GM21786 (cell line): ENCODE data around the gene ASTN2.

Source experiments
- ATAC-seq: cut with Tn5 transposase; IDR thresholded peaks from one replicate; pipeline ENCODE4 v1.9.1; 2021; ENCODE audit not compliant: unreplicated experiment

The ASTN2 gene

GRCh38 chr9:117125531-117125930, 289.3 kb downstream of the ASTN2 start:
- no peak for ATAC-seq

DNA sequence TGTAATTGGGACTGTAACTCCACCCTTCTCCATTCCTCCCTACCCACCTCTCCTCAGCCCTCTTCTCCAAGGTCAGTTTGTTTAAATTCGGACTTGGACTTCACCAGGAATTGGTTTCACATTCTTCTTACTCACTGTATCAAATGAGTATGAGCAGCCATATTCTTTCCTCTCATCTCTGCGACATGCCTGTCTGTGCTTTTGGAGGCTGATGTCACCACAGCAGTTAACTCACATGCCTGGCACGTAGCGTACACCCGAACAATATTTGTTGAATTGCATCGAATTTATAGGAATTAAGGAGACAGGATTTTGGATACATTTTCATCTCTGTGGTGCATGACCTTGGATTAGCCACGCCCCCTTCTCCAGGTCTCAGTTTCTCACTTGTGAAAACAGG, 291.1 kb downstream of the ASTN2 start:
- ATAC-seq = no peak

GRCh38 chr9:117122953-117123352, 291.9 kb downstream of the ASTN2 start:
- no peak for ATAC-seq

DNA sequence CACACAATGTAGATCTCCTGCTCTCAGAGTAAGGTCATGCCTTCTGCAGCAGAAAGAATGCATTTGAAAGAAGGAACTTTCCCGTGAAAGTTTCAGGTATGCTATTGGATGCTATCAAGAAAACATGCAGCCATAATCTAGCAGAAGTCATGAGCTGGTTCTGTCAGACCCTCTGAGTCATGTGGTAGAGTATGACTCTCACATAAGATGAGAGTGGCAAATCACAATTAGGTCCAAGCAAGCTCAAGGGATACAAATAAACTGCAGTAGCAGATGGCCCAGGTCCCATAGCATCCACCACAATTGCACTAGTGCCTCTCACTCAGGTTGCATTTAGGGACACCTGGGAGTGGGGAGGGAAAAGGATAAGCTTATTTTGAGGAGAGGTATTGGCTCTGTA, 292.8 kb downstream of the ASTN2 start:
- ATAC-seq = no peak

DNA sequence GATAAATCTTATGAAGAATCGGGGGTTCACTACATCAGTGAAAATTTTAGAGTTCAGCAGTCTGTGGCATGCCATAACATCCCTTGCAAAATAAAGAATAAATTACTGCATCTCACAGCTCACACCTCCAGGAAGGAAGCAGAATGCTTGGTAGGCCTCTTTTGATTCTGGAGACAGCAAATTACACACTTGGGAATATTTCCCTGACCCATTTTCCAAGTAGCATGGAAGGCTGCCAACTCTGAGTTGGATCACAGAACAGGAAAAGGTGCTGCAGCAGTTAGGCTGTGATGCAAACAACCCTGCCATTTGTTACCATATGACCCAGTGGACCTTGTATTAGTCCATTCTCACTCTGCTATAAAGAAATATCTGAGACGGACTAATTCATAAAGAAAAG, 293.5 kb downstream of the ASTN2 start:
- no peak for ATAC-seq

DNA sequence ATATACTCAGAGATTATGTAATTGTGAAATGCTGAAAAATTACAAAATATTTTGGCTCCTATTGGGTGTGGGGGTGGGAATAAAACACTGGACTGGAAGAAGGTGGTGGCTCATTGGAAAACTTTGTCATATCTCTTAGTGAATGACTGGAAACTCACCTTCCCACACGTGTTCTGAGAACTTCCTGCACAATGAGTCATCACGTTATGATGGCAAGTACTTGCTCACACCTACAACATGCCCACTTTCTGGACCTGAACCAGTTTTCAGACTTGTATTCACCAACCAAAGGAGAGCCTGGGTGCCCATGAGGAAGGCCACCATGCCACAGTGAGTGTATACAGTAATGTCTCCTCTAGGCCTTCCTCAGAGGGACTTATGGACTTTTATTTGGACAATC, 294.8 kb downstream of the ASTN2 start:
- no peak for ATAC-seq

DNA sequence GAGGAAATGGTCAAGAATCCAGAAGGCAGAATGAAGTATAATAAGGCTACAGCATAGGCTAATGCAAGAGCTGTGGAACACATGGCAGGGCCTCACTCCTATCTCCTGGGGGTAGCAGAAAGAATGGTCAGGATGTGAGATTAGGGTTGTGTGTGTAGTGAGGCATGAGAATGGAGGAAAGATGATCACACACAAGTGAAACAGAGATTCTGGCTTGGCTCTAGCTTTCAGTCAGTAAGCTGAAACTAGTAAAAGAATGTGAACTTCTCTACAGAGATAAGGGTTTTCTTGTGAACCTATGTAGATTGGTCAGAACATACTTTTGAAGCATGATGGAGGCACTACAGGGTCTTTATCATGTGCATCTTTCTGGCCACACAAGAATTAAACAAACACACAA, 298.8 kb downstream of the ASTN2 start:
- peak; percentile 47 for ATAC-seq

GRCh38 chr9:117114768-117115167, 300.1 kb downstream of the ASTN2 start:
- no peak for ATAC-seq

GRCh38 chr9:117104716-117105495, 310.0 kb downstream of the ASTN2 start:
- ATAC-seq = no peak

GRCh38 chr9:117104206-117104605, 310.7 kb downstream of the ASTN2 start:
- ATAC-seq = no peak

DNA sequence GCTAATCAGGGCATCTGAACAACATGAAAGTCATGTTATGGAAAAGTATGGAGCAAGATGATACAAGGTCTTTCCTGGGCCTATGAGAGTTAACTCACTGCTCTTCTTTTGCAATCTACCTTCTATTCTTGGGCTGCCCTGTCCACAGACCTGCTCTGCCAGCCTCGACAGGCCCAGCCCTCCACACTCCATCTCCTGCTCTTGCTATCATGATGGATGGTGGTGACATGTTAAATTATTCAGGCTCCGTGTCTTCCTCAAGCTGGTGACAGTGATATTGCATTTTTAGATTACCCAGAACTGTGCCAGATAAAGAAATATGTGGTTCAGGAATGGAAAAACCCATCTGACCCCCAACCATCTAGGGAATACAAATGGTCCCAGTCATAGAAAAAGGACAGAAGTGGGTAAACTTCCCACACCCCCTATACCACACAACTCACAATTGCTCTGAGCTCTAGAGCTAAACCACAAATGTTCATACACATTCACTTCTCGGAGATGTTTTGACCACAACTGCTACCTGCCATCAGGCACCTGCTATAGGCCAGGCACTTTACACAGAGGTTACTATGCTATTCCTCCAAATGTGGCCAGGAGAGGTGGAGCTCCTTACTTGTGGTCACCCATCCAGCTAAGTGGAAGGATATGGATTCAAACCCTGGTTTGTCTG, 311.3 kb downstream of the ASTN2 start:
- ATAC-seq = no peak

- ATAC-seq = no peak
These were observed 313.8 kb downstream of the ASTN2 start for GRCh38 chr9:117101008-117101407.

GRCh38 chr9:117098331-117098730, 316.5 kb downstream of the ASTN2 start:
- ATAC-seq = no peak

DNA sequence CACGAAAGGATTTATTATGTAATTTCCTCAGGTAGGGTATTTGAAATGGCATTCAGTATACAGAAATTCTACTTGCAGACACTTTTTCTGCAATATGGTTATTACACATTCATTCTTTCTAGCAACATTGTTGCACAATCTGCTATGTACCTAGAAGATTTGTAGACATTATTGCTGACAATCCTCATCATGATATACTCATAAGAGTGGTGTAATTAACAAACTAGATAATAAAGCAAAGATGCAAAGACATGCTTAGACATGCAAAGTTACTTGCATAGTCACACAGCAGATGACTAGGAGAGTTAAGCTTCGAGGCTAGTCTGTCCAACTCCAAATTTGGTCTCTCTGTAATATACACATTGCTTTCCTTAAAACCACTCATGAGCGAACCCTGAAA, 317.1 kb downstream of the ASTN2 start:
- ATAC-seq = no peak

DNA sequence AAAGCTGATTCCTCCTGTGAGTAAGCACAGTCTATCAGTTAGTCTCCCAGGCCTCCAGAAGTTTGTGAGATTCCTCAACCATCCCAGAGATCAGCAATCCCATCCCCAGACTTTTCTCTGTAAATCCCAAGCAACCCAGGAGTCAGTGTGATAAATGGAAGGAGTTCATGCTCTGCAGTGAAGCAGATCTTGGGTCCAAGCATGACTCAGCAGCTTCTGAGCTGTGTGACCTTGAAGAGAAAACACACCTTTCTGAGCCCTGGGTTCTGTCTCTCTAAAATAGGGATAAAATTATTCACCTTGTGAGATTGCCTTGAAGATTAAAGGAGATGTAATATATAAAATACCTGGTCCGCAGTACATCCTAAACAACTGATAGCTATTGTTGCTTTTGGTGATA, 318.7 kb downstream of the ASTN2 start:
- no peak for ATAC-seq

GRCh38 chr9:117095081-117095480, 319.8 kb downstream of the ASTN2 start:
- no peak for ATAC-seq

DNA sequence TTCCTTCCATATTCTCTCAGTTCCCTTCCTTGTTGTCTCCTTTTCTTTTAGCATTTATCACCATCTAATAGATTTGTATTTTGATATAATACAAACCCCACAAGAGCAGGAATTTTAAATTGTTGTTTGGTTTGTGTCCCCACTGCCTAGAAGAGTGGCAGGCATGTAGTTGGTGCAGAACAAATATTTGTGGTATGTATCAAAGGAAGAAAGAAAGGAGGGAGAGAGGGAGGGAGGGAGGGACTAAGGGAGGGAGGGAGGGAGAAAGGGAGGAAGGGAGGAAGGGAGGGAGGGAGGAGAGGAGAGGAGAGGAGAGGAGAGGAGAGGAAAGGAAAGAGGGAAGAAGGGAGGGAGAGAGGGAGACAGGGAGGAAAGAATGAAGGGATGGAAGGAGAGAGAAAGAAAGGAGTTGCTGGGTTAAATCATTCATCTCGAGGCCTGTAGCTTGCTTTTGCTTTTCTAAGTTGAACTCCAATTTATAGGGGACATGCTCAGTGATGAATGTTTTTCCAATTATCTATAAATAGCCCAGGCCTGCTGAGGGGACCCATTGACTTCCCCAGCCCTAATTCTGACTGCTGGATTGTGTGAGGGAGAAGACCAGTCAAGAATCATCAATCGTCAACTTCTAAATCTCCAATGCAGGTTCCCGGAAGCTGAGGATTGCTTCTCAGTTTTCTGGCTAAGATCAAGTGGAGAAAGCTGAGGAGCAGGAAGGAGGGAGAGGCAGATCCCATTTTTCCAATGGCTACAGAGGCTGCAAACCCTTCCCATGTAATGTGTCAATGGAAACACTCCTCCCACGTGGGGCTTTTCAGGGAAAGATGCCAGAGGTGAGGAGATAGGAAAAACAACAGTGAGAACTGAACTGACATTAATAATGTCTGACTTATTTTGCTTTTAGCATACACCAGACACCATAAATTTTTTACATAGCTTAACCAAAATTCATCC, 320.7 kb downstream of the ASTN2 start:
- ATAC-seq = no peak

DNA sequence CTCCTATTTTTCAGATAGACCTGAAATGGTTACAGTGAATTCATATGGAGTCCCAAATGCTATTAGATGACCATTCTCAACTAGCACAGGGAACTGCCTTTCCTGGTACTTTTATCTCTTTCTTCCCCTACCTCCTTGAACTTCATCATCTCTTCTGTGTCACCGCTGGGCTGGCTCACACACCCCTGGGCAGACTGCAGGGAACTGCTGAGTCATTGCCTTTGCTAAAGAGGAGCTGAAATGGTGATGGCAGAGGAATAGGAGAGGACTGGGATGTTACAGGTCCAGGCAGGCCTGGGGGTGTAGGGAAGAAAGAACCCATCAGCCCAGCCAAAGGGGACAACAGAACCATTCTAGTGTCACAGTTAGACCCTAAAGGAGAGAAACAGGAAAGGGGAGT, 322.3 kb downstream of the ASTN2 start:
- no peak for ATAC-seq

DNA sequence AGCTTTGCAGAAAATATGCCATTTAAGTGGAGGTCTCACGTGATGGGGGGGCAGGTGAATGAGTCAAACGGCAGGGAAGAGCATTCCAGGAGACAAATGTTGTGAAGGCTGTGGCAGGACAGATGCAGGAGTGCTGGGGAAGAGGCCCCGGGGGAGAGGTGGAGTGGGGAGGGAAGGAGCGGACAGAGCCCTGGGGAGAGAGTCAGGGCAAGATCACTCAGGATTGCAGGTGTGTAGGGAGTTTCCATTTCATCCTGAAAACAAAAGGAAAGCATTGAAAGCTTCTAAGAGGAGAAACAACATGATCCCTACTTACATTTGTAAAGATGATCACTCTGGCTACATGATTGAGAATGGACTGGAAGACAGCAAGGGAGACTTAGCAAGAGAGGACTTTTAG, 323.3 kb downstream of the ASTN2 start:
- ATAC-seq = no peak

DNA sequence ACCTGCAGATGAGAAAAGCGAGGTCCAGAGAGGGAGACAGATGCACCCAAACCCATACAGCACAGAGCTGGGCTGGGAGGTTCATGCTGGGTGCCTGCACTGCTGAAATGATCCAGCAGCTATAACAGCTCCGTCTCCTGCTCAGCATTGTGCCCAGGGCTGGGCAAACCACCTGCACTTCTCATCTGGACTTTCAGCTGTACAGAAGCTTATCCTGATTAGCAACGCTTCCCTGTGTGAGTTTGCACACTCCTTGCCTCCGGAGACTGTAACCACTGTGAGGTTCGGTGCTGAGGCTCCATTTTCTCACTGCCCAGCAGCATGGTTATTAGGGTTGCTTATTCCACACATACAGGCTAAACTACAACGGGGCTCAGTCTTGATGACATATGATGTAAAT, 326.1 kb downstream of the ASTN2 start:
- no peak for ATAC-seq

DNA sequence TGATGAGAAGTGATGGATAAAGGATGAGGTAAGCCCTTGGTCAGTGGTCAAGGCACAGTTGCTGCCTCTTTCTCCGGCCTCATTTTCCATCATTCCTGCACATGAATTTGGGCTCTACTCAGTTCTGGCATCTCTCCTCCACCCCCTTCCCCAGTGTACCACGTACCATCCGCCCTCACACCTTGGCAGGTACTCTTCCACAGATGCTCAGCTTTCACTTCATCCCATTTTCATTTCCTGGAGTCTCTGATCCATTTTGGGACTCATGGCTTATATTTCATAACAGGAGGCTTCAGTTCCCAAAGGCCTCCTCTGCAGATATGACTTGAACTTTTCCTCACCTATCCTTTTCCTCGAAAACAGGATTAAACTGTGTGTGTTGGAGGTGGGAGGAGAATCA, 326.7 kb downstream of the ASTN2 start:
- no peak for ATAC-seq

- no peak for ATAC-seq
These were observed 330.6 kb downstream of the ASTN2 start for GRCh38 chr9:117084221-117084620.
